IMR-90 (cell line): ENCODE results near the gene DDAH2. TPM values are rescaled to one million over a fixed set of nuclear protein-coding genes. Genes with fewer than 3 reads are reported as not detected.

Experiments
- ATAC-seq: fragments of 200-7000 bp; cut with Tn5 transposase; 2 replicates; pipeline ENCODE4 v1.9.1; 2020; ENCODE audit warnings: low read depth, mild to moderate bottlenecking, moderate library complexity
- BruUV-seq: library from RNA; stranded (reverse); fragments of 400-500 nt; replicated peaks from 2 replicates; lab custom pipeline; 2021; lab: Mats Ljungman, UMichigan
- CTCF ChIA-PET: fragments of 300-600 bp; formaldehyde crosslinking; extraction: SDS; loops from one replicate; lab custom pipeline; 2021; ENCODE audit warnings: antibody characterized with exemption; lab: Yijun Ruan, JAX
- POLR2A ChIA-PET: fragments of 300-600 bp; sonication (Branson Sonifier 250); formaldehyde crosslinking; loops from one replicate; lab custom pipeline; 2022; ENCODE audit warnings: antibody characterized with exemption; ENCODE audit not compliant: unreplicated experiment; lab: Charles Lee
- DNase-seq: peaks from one replicate; pipeline ENCODE4 v3.0.0; 2013
- H2AFZ ChIP-seq: replicated peaks from 2 replicates; pipeline ENCODE3; 2013; ENCODE audit warnings: low read length, mild to moderate bottlenecking; ENCODE audit not compliant: poor library complexity
- H2AK5ac ChIP-seq: 2 replicates; pipeline ENCODE4 v1.6.1; 2013; ENCODE audit warnings: low read depth, low read length, inconsistent platforms
- H2AK9ac ChIP-seq: replicated peaks from 2 replicates; pipeline ENCODE3; 2013; ENCODE audit warnings: mild to moderate bottlenecking, low read depth, low read length, moderate library complexity; ENCODE audit not compliant: poor library complexity
- H2BK120ac ChIP-seq: 2 replicates; pipeline ENCODE4 v1.6.1; 2013; ENCODE audit warnings: low read depth, low read length, inconsistent platforms
- H2BK15ac ChIP-seq: 3 replicates; pipeline ENCODE4 v1.6.1; 2013; ENCODE audit warnings: low read depth, low read length, inconsistent platforms
- H2BK20ac ChIP-seq: 2 replicates; pipeline ENCODE4 v1.6.1; 2013; ENCODE audit warnings: low read depth, mild to moderate bottlenecking, inconsistent platforms, low read length, moderate library complexity
- H2BK5ac ChIP-seq: 2 replicates; pipeline ENCODE4 v1.6.1; 2013; ENCODE audit warnings: mild to moderate bottlenecking, low read depth, low read length, inconsistent platforms; ENCODE audit not compliant: poor library complexity, severe bottlenecking
- H3K14ac ChIP-seq: replicated peaks from 2 replicates; pipeline ENCODE4 v1.6.1; 2013; ENCODE audit warnings: low read depth, low read length, inconsistent platforms
- H3K18ac ChIP-seq: 2 replicates; pipeline ENCODE4 v1.6.1; 2013; ENCODE audit warnings: low read depth, low read length, control low read depth
- H3K23ac ChIP-seq: 2 replicates; pipeline ENCODE4 v1.6.1; 2013; ENCODE audit warnings: low read depth, low read length, inconsistent platforms
- H3K27ac ChIP-seq: 2 replicates; pipeline ENCODE4 v1.5.1; 2013; ENCODE audit warnings: mild to moderate bottlenecking, control low read depth, low read length; ENCODE audit not compliant: insufficient read depth
- H3K27me3 ChIP-seq: 2 replicates; pipeline ENCODE4 v1.6.1; 2013; ENCODE audit warnings: low read length; ENCODE audit not compliant: control insufficient read depth, insufficient read depth
- H3K36me3 ChIP-seq: 2 replicates; pipeline ENCODE4 v1.6.1; 2013; ENCODE audit warnings: low read length, mixed read lengths; ENCODE audit not compliant: control insufficient read depth, insufficient read depth
- H3K4ac ChIP-seq: 2 replicates; pipeline ENCODE4 v1.6.1; 2013; ENCODE audit warnings: low read depth, low read length, inconsistent platforms
- H3K4me1 ChIP-seq: 2 replicates; pipeline ENCODE4 v1.6.1; 2013; ENCODE audit warnings: low read length, mixed read lengths; ENCODE audit not compliant: control insufficient read depth, insufficient read depth
- H3K4me2 ChIP-seq: 2 replicates; pipeline ENCODE4 v1.6.1; 2013; ENCODE audit warnings: low read depth, mild to moderate bottlenecking, control low read depth, low read length, moderate library complexity
- H3K4me3 ChIP-seq: 2 replicates; pipeline ENCODE4 v1.5.1; 2013; ENCODE audit warnings: low read depth, mild to moderate bottlenecking, control low read depth, low read length, moderate library complexity; ENCODE audit not compliant: insufficient read depth
- H3K56ac ChIP-seq: 2 replicates; pipeline ENCODE4 v1.6.1; 2013; ENCODE audit warnings: low read length, inconsistent platforms; ENCODE audit not compliant: insufficient read depth; ENCODE audit errors: extremely low read depth
- H3K79me1 ChIP-seq, 2 experiments: 2 replicates each; pipeline ENCODE4 v1.6.1; 2013; ENCODE audit warnings: low read length in 2 of 2, inconsistent platforms in 1 of 2, low read depth in 1 of 2
- H3K9ac ChIP-seq: 2 replicates; pipeline ENCODE4 v1.6.1; 2013; ENCODE audit warnings: low read depth, low read length, control low read depth
- H3K9me1 ChIP-seq: 2 replicates; pipeline ENCODE4 v1.6.1; 2013; ENCODE audit warnings: low read length, inconsistent platforms; ENCODE audit not compliant: insufficient read depth
- H3K9me3 ChIP-seq: 2 replicates; pipeline ENCODE4 v1.6.1; 2013; ENCODE audit warnings: low read length; ENCODE audit not compliant: control insufficient read depth, insufficient read depth
- H4K20me1 ChIP-seq: 2 replicates; pipeline ENCODE4 v1.6.1; 2013; ENCODE audit warnings: low read length, inconsistent platforms; ENCODE audit not compliant: insufficient read depth
- H4K5ac ChIP-seq: 2 replicates; pipeline ENCODE4 v1.6.1; 2013; ENCODE audit warnings: mild to moderate bottlenecking, low read depth, low read length, control low read depth
- H4K8ac ChIP-seq, 2 experiments: 2 replicates each; pipeline ENCODE4 v1.6.1; 2013; ENCODE audit warnings: low read depth in 2 of 2, low read length in 2 of 2, control low read depth in 1 of 2, inconsistent platforms in 1 of 2
- H4K91ac ChIP-seq: 2 replicates; pipeline ENCODE4 v1.6.1; 2013; ENCODE audit warnings: low read depth, low read length, inconsistent platforms; ENCODE audit not compliant: insufficient read depth
- BHLHE40 ChIP-seq: fragments of 150-350 bp; IDR thresholded peaks from 2 replicates; pipeline ENCODE4 v1.6.1; 2016; ENCODE audit warnings: mild to moderate bottlenecking, low read depth, low read length
- CEBPB ChIP-seq: IDR thresholded peaks from 2 replicates; pipeline ENCODE4 v1.6.1; 2012; ENCODE audit warnings: low read depth, low read length, improper control_type of control experiment
- ELK1 ChIP-seq: fragments of 150-350 bp; IDR thresholded peaks from 2 replicates; pipeline ENCODE4 v1.6.1; 2016; ENCODE audit warnings: low read depth, mild to moderate bottlenecking, low read length, moderate library complexity, borderline replicate concordance
- FOS ChIP-seq: fragments of 150-350 bp; IDR thresholded peaks from 2 replicates; pipeline ENCODE4 v1.6.1; 2016; ENCODE audit warnings: low read depth, low read length
- MAFK ChIP-seq: IDR thresholded peaks from 2 replicates; pipeline ENCODE4 v1.6.1; 2012; ENCODE audit warnings: low read depth, low read length, improper control_type of control experiment
- MAZ ChIP-seq: IDR thresholded peaks from 2 replicates; pipeline ENCODE4 v1.6.1; 2012; ENCODE audit warnings: low read depth, mild to moderate bottlenecking, low read length, improper control_type of control experiment, moderate library complexity, borderline replicate concordance
- MXI1 ChIP-seq: IDR thresholded peaks from 2 replicates; pipeline ENCODE4 v1.6.1; 2012; ENCODE audit warnings: low read depth, mild to moderate bottlenecking, low read length, moderate library complexity, borderline replicate concordance
- NFE2L2 ChIP-seq: fragments of 150-350 bp; IDR thresholded peaks from 2 replicates; pipeline ENCODE4 v1.6.1; 2016; ENCODE audit warnings: low read depth, mild to moderate bottlenecking, low read length
- POLR2A ChIP-seq: IDR thresholded peaks from 2 replicates; pipeline ENCODE4 v1.6.1; 2012; ENCODE audit warnings: mild to moderate bottlenecking, low read depth, low read length
- RAD21 ChIP-seq: IDR thresholded peaks from 2 replicates; pipeline ENCODE4 v1.6.1; 2012; ENCODE audit warnings: low read length, improper control_type of control experiment
- RCOR1 ChIP-seq: IDR thresholded peaks from 2 replicates; pipeline ENCODE4 v1.6.1; 2012; ENCODE audit warnings: mild to moderate bottlenecking, low read length, improper control_type of control experiment; ENCODE audit not compliant: insufficient replicate concordance
- SMC3 ChIP-seq: fragments of 150-350 bp; IDR thresholded peaks from 2 replicates; pipeline ENCODE4 v1.6.1; 2016; ENCODE audit warnings: low read depth, mild to moderate bottlenecking, antibody characterized with exemption, low read length, moderate library complexity
- USF2 ChIP-seq: fragments of 150-350 bp; IDR thresholded peaks from 2 replicates; pipeline ENCODE4 v1.6.1; 2017; ENCODE audit warnings: mild to moderate bottlenecking, antibody characterized with exemption, low read length, low read depth
- WGBS, 2 experiments: methylation state at CpG; one replicate each; pipeline versions ENCODE4 v1.1.5 to v1.1.7; 2013; ENCODE audit warnings: missing lambda C conversion rate in 2 of 2; ENCODE audit not compliant: insufficient read length in 1 of 2; ENCODE audit errors: extremely low coverage in 2 of 2; 5-methylcytosine and 5-hydroxymethylcytosine counted together
- dilution Hi-C: fragments of 300-500 bp; cut with HindIII; formaldehyde crosslinking; loops from one replicate; pipeline ENCODE4 v1.14.3; 2018; ENCODE audit warnings: low sequenced_read_pairs; ENCODE audit not compliant: unreplicated experiment
- in situ Hi-C: fragments of 300-500 bp; cut with MboI; formaldehyde crosslinking; loops from 3 replicates; pipeline ENCODE4 v1.14.3; 2019; ENCODE audit warnings: low sequenced_read_pairs, inconsistent platforms, mixed read lengths
- intact Hi-C: fragments of 100-400 bp; cut with micrococcal nuclease; formaldehyde crosslinking; loops from 2 replicates; pipeline ENCODE4 v1.10.0; 2022
- polyA plus RNA-seq, 3 experiments: library from polyadenylated mRNA; depleted of rRNA; stranded (reverse); fragments of >200 nt; gene quantifications; 2 replicates each; pipeline ENCODE4 v1.2.3, GENCODE V29; 2012; ENCODE audit warnings: low replicate concordance in 1 of 3
- total RNA-seq: library from RNA; depleted of rRNA; stranded (reverse); fragments of >200 nt; gene quantifications from 2 replicates; pipeline ENCODE4 v1.2.3, GENCODE V29; 2012

Gene DDAH2
- total and polyA plus RNA-seq, 2 of the 4 experiments (the other 2 are of a cell fraction), result 40.7 to 57.9 TPM

- BruUV-seq, result no TSS peak
- POLR2A ChIA-PET, result interaction anchor here (0.5 to 1.2 kb wide), 2 partner anchors 42 to 97 kb away, joined by 3 to 11 read pairs; partner anchors contain the start of gene C6orf47
- no peaks in the 10 kb centered on the region for H3K9me3 ChIP-seq
- H2AFZ ChIP-seq, result peak within 1 kb of the TSS; percentile 92
- CTCF ChIA-PET, result interaction anchor here (0.7 to 1.3 kb wide), 3 partner anchors 13 to 88 kb away, joined by 3 read pairs; no protein-coding TSS in a partner anchor
- H4K91ac ChIP-seq, result peak within 1 kb of the TSS; percentile 77
- WGBS, 2 experiments, result 4% methylated on average over 29 of the region's 54 CpGs; no CpG with 5 or more reads in 1 of the 2 experiments
- H3K23ac ChIP-seq, result peak within 1 kb of the TSS; percentile 78
- peak within 1 kb of the TSS; percentile 77 for H3K9ac ChIP-seq
- in situ Hi-C loops (no loop called here), dilution Hi-C loops (no loop called here), intact Hi-C loops (loop anchor here (1.0 to 2.0 kb wide), 3 partner anchors 28 to 131 kb away; no protein-coding TSS in a partner anchor)
- peak; percentile 98 for DNase-seq
- H2BK5ac ChIP-seq, result peak within 1 kb of the TSS; percentile 93
- 0 out of 2 replicates have a peak, but pooled peaks cover 7% of the 10 kb centered on the region for H4K20me1 ChIP-seq
- H3K18ac ChIP-seq, result peak within 1 kb of the TSS; percentile 83
- H3K56ac ChIP-seq, result peak within 1 kb of the TSS; percentile 77
- peak within 1 kb of the TSS; percentile 35 for H2AK5ac ChIP-seq
- H2BK20ac ChIP-seq, result no peak within 1 kb of the TSS
- peaks cover 10% of the 10 kb centered on the region for H3K36me3 ChIP-seq
- peak within 1 kb of the TSS; percentile 97 for H3K4me2 ChIP-seq
- H3K4ac ChIP-seq, result peak within 1 kb of the TSS; percentile 70
- H3K27me3 ChIP-seq, result no peaks in the 10 kb centered on the region
- H2BK120ac ChIP-seq, result peak within 1 kb of the TSS; percentile 9
- peak; percentile 94 for ATAC-seq
- H3K27ac ChIP-seq, result peak within 1 kb of the TSS; percentile 82
- peak within 1 kb of the TSS; percentile 91 for H4K5ac ChIP-seq
- peaks cover 10% of the 10 kb centered on the region for H3K9me1 ChIP-seq
- H3K79me1 ChIP-seq, result peaks cover 21 to 36% of the 10 kb centered on the region in 2 experiments
- peak within 1 kb of the TSS; percentile 90 for H3K14ac ChIP-seq
- H2BK15ac ChIP-seq, result peak within 1 kb of the TSS; percentile 21; the same call in 1 of the 3 replicates
- H3K4me1 ChIP-seq, result peaks cover 6% of the 10 kb centered on the region
- peak within 1 kb of the TSS; percentile 79 to 97 for H4K8ac ChIP-seq
- peak within 1 kb of the TSS; percentile 67 for H3K4me3 ChIP-seq
- H2AK9ac ChIP-seq, result peak within 1 kb of the TSS; percentile 88
- TF ChIP-seq RAD21, result no peak
- no peak for TF ChIP-seq SMC3
- no peak for TF ChIP-seq ELK1
- peak; percentile 91 for TF ChIP-seq POLR2A
- TF ChIP-seq BHLHE40, result peak; percentile 77
- no peak for TF ChIP-seq MAFK
- no peak for TF ChIP-seq RCOR1
- no peak for TF ChIP-seq USF2
- peak; percentile 100 for TF ChIP-seq CEBPB
- peak; percentile 42; the same call in 1 of the 2 replicates for TF ChIP-seq MXI1
- TF ChIP-seq MAZ, result peak; percentile 87; the same call in 1 of the 2 replicates
- TF ChIP-seq NFE2L2, result no peak
- no peak for TF ChIP-seq FOS
Observed at GRCh38 chr6:31702819-31703716, 26.0 kb downstream of the DDAH2 start, which contains the start of gene ABHD16A. ABHD16A (minus strand) TSS chr6:31703324; CDS start chr6:31703281, 43 bp downstream.
